Renal cortical epithelial cell (primary cell): ENCODE results near the gene ABHD8. TPM values are rescaled to one million over a fixed set of nuclear protein-coding genes. Genes with fewer than 3 reads are reported as not detected.

Experiments
- DNase-seq: peaks from one replicate; pipeline ENCODE4 v3.0.0-alpha.2; 2011; ENCODE audit warnings: low read depth
- total RNA-seq: library from RNA; depleted of rRNA; stranded (reverse); fragments of >200 nt; gene quantifications from 2 replicates; pipeline ENCODE4 v1.2.3, GENCODE V29; 2014

ABHD8 gene
- total RNA-seq, 1 donor from 2014 or later = 19.4 TPM

DNA sequence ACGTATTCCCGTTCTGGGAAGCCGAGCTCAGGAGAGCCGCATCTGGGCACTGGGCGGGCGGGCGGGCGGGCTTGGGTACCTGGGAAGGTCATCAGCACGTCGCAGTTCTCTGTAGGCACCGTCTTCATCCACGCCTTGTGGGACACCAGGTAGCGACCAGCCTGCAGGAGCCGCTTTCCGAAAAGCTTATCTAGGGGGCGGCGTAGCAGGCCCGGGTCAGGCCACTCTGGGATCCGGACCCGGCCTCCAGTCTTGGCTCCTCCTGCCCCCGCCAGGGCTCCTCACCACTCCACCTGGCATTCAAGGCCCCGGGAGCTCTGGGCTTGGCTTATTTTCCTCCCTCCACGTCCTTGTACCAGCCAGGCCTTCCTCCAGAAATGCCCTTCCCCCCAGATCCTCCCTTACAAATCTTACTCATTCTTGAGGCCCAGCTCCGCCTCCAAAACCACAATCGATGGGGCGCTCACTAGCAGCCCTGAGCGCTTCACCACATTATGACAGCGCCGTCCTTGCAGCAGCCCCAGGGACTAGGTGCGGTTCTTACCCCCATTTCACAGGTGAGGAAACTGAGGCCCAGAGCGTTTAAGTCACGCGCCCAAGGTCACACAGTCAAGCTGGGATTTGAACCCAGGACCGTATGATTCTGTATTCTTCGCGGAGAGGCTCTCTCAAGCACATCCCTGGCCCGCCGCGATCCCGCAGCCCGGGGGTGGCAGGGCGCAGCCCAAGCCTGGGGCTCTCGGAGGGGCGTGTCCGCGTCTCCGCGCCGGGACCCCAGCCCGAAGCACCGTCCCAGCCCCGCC lies 30.6 kb upstream of the ABHD8 start:
- peak; percentile 77 for DNase-seq

DNA sequence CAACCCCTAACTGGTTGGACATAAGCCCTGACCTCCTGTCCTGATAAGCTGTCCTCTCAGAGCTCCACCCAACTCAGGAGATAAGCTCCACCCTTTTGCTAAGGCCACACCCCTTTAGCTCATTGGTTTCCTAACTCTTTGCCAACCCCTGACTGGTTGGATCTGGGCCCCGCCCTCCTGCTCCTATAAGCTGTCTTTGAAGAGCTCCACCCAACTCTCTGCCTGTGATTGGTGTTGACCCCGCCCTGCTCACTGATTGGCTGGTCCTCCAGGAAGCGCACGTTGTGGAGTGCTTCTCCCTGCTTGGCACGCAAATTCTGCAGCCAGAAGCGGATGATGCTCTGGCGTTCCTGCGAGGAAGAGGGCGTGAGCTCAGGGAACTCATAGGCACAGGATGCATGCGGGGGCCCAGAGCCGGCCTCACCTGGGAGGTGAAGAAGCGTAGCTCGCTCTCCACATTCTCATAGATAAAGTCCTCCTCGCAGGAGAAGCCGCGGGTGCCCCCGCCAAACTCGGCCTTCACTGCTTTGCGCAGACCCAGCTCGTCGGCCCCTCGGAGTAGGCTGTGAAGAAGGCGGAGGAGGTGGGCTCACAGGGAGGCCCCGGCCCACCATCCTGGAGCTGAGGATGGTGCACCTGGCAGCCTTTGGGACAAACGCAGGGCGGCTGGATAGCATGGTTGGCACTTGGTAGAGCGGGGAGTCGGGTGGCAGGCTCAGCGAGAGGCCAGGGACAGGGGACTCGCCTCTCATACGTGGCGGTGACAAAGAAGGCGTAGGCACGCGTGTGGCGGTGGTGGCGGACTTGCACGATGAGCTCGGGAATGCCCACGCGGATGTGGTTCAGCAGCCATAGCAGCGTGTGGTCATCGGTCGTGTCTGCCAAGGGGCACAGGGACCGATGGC lies 29.7 kb upstream of the ABHD8 start:
- DNase-seq = peak; percentile 50

DNA sequence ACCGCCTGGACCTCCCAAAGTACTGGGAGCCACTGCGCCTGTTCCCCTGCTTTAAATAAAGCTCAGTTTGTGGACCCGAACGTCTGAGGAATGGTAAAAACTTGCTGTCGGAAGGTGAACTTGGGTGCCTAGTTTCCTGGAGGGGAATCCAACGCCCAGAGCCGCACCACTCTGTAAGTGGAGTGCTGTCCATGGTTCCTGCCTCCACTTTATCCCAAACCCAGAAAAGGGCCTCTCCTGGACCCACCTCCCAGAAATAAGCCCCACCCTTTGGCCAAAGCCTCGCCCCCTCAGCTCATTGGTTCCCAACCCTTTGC lies 29.1 kb upstream of the ABHD8 start:
- no peak for DNase-seq

DNA sequence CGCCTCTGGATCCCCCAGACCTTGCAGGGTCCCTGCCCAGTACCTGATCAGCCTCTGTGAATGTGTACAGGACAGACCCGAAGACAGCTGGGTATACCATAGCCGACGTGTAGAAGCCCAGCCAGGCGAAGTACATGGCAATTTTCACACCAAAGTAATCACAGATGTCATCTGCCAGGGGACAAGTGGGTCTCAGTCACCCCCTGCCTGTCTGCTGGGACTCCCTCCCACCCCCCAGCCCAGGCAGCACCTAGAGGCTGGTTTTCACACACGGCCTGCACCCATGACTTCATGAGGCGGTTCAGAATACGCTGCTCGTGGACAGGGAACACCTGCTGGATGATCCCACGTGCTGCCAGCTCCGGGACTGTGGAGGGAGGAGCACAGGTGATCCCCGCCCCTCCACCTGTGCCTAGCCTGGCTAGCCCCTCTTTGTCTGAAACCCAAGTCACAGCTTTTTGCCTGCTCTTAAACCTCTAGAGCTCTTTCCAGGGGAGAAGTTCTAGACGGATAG lies 27.9 kb upstream of the ABHD8 start:
- no peak for DNase-seq

DNA sequence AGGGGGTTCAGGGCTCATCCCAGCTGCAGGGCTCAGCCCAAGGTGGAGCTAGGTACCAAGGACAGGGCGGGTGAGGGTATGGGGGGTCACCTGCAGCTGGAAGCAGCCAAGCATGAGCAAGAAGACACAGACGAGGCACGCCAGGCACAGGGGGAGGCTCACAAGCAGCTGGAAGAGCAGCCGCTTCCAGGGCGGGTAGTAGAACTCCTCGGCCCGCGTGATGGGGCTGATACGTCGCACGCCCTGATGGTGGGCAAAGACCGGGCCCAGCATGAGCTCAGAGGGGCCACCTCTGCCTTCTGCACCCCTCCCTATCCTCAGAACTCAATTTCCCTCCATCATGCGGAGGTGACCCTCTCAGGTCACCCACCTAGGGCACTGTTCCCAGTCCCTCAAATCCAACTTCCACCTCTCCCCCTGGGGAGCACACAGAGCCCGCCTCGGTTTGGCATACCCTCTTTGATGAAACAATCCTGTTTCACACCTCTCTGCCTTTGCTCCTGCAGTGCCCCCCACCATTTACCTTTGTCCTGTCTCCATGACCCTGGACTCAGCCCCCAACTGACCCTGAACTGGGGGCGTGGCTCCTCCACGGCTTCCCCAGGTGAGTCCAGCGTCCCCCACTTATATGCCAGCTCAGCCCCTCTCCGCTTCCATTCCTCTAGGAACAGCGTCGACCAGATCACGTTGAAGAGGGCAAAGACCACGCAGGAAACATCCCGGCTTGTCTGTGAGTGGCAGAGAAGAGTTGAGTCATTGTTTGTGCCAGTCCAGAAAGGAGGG lies 27.2 kb upstream of the ABHD8 start:
- no peak for DNase-seq

DNA sequence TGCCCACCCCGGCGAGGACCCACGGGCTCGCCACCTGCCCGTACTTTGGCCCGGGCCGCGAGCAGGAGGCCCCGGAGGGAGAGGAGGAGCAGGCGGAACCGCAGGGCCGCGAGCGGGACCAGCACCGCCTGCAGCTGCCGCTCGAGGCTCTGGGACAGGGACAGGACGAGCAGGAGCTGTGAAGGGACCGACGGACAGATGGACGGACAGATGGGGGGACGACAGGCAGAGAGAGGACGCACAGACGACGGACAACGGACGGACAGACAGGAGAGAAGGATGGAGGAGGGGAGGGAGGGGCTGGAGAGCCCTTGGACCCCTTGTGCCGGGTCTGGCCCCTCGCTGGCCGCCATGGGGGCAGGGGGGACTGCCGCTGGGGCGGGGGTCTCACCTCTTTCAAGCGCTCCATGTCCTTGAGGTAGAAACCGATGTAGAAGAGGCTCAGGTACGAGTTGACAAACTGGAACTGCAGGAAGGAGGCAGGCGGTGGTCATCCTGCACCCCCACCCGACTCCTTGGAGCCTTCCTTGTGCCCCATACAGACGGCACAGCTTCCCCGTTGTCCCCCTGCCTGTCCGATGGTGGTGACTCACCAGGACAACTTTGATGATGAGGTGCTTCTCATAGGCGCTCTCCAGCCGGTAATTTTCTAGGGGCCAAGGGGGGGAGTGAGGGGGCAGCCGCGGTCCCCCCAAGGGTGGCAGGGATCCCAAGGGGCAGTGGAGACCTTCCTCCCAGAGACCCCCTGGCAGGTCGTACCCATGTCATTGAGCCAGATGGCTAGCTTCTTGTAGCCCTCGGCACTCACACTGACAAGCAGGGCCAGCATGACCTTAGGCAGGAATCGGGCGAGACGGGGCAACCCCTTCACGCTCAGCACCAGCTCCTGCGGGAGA lies 26.4 kb upstream of the ABHD8 start:
- no peak for DNase-seq

DNA sequence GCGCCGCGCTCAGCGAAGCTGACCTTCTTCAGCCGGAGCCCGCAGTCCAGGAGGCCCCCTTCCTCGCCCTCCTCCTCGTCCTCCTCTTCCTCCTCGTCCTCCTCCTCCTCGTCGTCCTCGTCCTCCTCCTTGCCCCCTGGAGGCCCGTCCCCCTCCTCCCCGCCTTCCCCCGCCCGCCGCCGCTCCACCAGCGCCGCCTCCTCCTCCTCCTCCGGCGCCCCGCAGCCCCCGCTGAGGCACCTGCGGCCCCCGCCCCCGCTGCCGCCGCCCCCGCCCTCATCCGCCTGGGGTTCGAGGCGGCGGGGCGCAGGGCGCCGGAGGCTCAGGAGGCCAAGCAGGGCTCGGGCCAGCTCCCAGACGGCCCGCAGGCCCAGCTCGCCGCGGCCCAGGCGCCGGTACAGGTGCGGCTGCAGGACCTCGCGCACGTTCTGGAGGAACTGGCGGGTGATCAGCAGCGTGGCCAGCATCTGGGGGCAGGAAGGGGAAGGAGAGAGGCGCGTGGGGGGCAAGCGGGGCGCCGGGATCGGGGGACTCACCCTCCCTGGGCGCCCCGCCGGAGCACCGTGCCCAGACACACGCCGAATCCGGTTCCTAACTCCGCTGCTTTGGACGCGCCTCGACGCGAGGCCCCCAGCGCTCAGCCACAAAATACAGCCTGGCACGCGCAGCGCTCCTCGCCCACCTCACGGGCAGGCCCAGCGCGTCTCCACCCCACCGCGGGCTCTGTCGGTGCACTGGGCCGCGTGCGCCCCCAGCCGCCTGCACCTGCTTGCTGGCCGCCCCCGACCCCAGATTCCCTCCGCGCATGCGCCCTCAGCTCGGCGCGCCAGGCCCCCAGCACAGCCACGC lies 25.5 kb upstream of the ABHD8 start:
- no peak for DNase-seq

DNA sequence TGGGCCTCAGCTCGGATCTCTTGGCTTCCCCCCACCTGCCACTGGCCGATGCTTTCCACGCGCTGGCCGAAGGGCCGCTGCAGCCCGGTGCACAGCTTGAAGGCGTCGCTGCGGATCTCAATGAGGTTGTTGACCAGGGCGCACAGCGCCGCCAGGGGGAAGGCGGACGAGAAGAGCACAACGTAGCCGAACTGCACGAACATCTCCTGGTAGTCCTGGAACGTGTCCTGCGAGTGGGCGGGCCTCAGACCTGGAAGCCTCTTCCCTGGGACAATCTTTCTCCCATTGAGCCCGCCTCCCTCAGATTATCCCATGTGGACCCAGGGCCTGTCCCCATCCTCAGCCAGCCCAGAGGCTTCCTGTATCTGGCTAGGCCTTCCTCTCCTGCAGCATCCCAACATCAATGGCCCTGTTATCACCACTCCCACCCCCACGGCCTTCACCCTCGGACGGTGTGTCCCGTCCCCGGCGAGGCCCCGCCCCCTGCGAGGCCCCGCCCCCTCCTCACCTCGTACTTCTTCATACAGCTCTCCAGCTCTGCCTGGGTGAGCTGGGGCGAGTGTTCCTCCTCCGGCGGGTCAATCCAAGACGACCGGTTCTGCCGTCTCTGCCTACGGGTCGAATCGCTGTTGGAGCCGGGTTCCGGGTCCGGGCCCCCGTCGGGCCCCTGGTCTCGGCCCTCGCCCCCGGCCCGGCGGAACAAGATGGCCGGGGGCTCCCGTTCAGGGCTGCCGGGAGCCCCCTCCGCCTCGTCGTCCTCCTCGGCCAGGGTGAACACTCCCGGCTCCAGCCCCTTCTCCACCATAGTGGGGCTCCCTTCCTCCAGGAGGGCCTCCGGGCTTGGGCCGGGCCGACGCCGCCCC lies 24.7 kb upstream of the ABHD8 start:
- peak; percentile 74 for DNase-seq

DNA sequence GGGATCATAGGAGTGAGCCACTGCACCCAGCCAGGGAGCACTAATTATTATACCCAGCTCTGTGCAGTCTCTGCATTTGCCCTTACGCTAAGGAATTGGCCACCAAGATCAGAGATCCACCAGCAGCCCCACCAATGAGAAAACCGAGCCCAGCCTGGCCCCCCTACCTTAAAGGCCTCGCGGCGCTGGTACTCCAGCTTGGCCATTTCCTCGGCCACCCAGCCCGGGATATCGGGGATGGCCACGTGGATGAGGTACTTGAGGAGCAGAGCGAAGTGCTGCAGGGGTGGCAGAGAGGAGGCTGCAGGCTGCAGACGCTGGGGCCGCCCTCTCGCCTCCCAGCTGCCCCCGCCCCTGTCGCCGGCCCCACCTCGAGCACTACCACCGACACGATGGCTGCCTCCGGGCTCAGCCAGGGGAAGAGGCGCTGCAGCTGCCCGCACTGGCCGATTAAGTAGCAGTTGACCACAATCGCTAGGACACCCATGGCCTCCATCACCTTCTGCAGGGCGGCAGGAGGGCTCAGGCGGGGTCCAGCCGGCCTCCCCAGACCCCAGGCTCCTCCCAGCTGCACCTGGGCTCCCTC lies 23.9 kb upstream of the ABHD8 start:
- DNase-seq = no peak

DNA sequence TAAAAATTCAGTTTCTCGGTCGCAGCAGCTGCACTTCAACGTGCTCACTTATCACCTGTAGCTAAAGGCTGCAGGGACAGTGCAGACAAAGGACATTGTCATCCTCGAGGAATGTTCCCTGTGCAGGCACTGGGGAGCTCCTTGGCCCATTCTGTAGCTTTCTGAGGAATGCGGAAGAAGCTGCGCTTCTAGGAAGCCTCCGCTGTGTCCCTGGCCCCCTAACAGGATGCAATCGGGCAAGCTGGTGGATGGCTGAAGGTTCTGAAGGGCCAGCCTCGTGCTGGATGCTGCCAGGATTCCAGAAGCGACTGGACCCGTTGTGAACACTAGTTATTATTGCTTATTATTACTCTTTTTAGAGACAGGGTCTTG lies 23.4 kb upstream of the ABHD8 start:
- DNase-seq = no peak

DNA sequence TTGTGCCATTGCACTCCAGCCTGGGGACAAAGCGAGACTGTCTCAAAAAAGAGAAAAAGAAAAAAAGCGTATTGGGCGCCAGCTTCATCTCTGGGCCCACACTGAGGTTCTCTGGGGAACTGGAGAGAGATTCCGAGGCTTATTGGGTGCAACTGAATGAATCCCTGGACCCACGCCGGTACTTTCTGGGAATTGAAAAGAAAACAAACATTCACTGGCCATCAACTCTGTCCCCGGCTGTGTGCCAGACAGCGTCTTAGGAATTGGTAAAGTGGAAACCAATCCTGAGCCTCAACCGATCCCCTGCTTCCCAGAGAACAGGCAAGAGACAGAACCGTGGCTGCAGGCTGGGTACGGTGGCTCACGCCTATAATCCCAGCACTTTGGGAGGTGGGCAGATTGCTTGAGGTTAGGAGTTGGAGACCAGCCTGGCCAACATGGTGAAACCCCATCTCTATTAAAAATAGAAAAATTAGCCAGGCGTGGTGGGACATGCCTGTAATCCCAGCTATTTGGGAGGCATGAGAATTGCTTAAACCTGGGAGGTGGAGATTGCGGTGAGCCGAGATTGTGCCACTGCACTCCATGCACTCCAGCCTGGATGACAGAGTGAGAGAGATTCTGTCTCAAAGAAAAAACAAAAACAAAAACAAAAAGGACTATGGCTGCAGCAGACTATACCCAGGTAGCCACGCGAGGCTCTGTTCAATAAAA lies 22.8 kb upstream of the ABHD8 start:
- DNase-seq = no peak

DNA sequence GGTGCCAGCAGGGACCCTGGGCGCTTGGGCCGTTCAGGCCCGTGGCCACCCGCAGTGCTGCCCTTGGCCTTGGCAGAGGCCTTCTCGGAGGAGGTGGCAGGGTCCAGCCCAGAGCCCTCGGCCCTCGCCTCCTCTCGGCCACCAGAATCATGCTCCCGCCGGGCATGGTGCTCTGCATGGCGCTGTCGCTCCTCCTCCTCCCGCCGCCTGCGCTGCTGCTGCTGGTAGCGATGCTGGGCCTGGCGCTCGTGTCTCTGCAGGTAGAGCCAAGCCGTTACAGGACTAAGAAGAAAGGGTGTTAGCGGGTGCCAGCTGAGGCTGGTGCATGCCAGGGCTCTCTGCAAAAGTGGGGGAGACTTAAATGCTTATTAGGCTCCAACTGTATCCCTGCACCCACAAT lies 21.9 kb upstream of the ABHD8 start:
- DNase-seq = no peak

DNA sequence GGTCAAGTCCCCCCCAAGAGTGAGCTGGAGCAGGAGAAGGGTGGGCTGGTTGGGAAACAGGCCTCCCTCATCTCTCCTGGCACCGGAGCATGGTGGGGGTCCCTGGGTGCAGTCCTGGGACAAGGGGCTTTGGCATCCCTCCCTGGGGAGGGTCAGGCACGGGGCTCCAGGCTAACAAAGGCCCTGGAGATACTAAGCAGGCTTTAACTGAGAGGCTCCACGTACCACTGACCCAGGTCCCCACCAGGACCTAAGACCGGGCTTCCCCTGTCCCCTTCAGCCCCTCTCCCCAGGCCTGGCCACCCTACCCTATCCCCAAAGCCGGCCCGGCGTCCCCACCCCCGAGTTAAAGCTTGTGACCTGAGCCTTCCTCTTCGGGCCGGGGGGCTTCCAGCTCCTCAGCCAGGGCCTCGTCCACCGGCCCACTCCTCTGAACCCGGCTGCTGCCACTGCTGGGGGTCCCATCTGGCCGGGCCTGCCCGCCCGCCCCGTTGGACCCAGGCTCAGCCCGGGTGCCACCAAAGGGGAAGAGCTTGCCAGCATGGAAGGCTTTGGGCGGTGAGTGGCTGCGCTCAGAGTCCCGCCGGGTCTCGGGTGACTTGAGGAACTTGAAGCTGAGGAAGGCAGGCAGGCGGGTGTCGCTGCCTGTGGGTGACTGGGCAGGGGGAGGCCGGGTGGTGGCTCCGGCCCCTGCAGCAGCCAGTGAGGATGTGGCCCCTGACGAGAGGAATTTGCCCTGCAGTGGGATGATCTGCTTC lies 21.3 kb upstream of the ABHD8 start:
- no peak for DNase-seq

DNA sequence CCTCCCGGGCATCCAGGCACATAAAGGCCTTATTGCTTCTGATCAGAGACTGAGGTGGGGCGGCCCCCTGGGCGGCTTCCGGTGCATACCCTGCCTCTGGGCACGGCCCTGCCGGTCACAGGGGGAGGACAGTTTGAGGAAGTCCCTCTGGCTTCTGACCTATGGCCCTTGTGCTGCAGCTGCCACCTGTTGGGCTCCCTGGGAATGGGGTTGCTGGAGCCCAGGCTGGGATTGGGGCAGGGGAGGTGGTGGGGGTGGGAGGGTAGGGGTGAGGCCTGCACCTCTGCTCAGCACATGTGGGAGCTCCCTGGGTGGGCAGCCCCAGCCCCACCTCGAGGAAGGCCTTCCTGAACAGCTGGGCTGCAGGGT lies 20.7 kb upstream of the ABHD8 start:
- no peak for DNase-seq

DNA sequence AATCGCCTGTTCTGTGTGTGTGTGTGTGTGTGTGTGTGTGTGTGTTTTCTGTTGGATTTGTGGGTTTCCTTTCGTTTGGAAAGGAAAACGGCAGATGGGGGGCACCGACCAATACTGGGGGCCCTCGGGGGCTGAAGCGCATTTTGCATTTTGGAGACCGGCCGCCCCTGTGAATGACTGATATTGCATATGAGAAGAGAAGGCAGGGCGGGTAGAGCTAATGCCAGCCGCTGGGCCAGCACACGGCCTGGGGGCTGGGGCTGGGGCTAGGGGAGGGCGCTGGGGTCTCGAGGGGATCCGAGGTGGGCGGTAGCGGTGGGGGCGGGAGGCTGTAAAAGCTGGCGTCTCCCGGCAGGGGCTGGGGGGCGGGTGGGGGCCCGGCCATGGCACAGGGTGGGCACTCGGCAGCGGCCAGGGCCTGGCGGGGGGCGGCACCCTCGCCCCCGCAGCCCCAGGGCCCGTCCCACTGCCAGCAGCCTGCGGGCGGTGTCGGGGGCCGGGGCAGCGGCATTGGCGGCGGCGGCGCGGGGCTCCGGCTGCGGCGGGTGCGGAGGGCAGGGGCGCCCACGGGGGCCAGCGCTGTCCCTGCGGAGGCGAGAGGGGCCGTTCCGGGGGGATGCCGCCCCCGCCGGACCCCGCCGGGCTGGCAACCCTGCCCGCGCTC lies 20.2 kb upstream of the ABHD8 start:
- no peak for DNase-seq

DNA sequence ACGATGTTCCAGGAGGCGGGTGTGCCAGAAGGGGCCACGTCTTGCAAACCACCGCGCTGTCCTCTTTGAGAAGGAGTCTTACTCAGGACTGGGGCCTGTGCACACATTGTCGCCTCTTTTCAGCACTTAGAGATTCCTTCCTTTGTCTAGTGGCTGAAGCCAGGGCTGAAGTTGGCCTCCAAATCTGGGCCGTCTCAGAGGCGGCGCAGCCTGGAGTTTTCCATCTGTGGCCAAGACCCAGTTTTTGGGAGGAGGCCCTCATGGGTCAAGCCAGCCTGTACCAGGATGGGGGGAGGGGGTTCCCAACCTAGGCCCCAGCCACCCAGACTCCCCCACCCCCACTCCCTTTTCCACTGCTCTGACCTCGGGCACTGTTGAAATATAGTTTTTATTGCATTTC lies 19.6 kb upstream of the ABHD8 start:
- no peak for DNase-seq
